ENCODE data around the gene IRF2BP2. TPM values are rescaled to one million over a fixed set of nuclear protein-coding genes. Genes with fewer than 3 reads are reported as not detected.

IRF2BP2 gene
- total and polyA plus RNA-seq, 2 of the 13 experiments (the other 11 are each of a cell fraction or from before 2014, with no cell fraction given) = 140 to 147 TPM

- TF ChIP-seq SIN3B (IDR thresholded peaks at IDR 0.05; ENCODE audit: low read length) = no peak
- TF ChIP-seq, protein P1, sequence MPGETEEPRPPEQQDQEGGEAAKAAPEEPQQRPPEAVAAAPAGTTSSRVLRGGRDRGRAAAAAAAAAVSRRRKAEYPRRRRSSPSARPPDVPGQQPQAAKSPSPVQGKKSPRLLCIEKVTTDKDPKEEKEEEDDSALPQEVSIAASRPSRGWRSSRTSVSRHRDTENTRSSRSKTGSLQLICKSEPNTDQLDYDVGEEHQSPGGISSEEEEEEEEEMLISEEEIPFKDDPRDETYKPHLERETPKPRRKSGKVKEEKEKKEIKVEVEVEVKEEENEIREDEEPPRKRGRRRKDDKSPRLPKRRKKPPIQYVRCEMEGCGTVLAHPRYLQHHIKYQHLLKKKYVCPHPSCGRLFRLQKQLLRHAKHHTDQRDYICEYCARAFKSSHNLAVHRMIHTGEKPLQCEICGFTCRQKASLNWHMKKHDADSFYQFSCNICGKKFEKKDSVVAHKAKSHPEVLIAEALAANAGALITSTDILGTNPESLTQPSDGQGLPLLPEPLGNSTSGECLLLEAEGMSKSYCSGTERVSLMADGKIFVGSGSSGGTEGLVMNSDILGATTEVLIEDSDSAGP (CRISPR knock-in tag; IDR thresholded peaks at IDR 0.05; ENCODE audit: borderline replicate concordance) = no peak
- TF ChIP-seq TFDP2 (CRISPR knock-in tag; IDR thresholded peaks at IDR 0.05) = no peak
- peak; percentile 95 for TF ChIP-seq PAF1 (CRISPR knock-in tag; IDR thresholded peaks at IDR 0.05)
- no peak for TF ChIP-seq ZNF12 (CRISPR knock-in tag; IDR thresholded peaks at IDR 0.05)
- TF ChIP-seq NR3C1 (CRISPR knock-in tag; IDR thresholded peaks at IDR 0.05) = no peak
- no peak for TF ChIP-seq MATR3 (CRISPR knock-in tag; IDR thresholded peaks at IDR 0.05)
- TF ChIP-seq TBP (CRISPR knock-in tag; IDR thresholded peaks at IDR 0.05) = no peak
- TF ChIP-seq CREM (IDR thresholded peaks at IDR 0.05) = peak; percentile 59; the same call in 1 of the 2 replicates
- TF ChIP-seq CREM (CRISPR knock-in tag; IDR thresholded peaks at IDR 0.05) = no peak
- TF ChIP-seq ZFP41 (CRISPR knock-in tag; IDR thresholded peaks at IDR 0.05; ENCODE audit: borderline replicate concordance) = no peak
- TF ChIP-seq NFIC (IDR thresholded peaks at IDR 0.05; ENCODE audit: low read length) = no peak
- TF ChIP-seq FOXP1 (IDR thresholded peaks at IDR 0.05) = no peak
- TF ChIP-seq FOXP1 (CRISPR knock-in tag; IDR thresholded peaks at IDR 0.05) = peak; percentile 69
- no peak for TF ChIP-seq LCORL (IDR thresholded peaks at IDR 0.05)
- TF ChIP-seq LCORL (CRISPR knock-in tag; IDR thresholded peaks at IDR 0.05) = no peak; the same call in 1 of the 2 replicates
- TF ChIP-seq DPF2 (CRISPR knock-in tag; IDR thresholded peaks at IDR 0.05; ENCODE audit: borderline replicate concordance, low read depth) = 0 out of 2 replicates have a peak, but pooled peaks have one; percentile 42
- TF ChIP-seq ZNF441 (CRISPR knock-in tag; IDR thresholded peaks at IDR 0.05; ENCODE audit: borderline replicate concordance) = no peak
- 0 out of 2 replicates have a peak, but pooled peaks have one; percentile 21 for TF ChIP-seq ZSCAN9 (CRISPR knock-in tag; IDR thresholded peaks at IDR 0.05; ENCODE audit: borderline replicate concordance)
- TF ChIP-seq, protein P2, sequence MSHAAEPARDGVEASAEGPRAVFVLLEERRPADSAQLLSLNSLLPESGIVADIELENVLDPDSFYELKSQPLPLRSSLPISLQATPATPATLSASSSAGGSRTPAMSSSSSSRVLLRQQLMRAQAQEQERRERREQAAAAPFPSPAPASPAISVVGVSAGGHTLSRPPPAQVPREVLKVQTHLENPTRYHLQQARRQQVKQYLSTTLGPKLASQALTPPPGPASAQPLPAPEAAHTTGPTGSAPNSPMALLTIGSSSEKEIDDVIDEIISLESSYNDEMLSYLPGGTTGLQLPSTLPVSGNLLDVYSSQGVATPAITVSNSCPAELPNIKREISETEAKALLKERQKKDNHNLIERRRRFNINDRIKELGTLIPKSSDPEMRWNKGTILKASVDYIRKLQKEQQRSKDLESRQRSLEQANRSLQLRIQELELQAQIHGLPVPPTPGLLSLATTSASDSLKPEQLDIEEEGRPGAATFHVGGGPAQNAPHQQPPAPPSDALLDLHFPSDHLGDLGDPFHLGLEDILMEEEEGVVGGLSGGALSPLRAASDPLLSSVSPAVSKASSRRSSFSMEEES (CRISPR knock-in tag; IDR thresholded peaks at IDR 0.05) = peak; percentile 52; the same call in 1 of the 2 replicates
- no peak for TF ChIP-seq GPN1 (CRISPR knock-in tag; IDR thresholded peaks at IDR 0.05; ENCODE audit: borderline replicate concordance)
- no peak for TF ChIP-seq IRF1 (CRISPR knock-in tag; IDR thresholded peaks at IDR 0.05; ENCODE audit: low read depth)
- TF ChIP-seq TAF15 (IDR thresholded peaks at IDR 0.05; ENCODE audit: low read depth, low read length, poor library complexity, severe bottlenecking) = no peak
- TF ChIP-seq MXI1 (IDR thresholded peaks at IDR 0.05; ENCODE audit: borderline replicate concordance, low read depth, low read length) = peak; percentile 47; the same call in 1 of the 3 replicates
These were observed 7.4 kb downstream of the IRF2BP2 start (continued) for GRCh38 chr1:234602334-234603220.

Data from HepG2 (cell line).